ENCODE measurements around the gene SIM2.
A peak's percentile ranks its signal among the peaks of the same experiment; 100 is the strongest.

The SIM2 gene

DNA sequence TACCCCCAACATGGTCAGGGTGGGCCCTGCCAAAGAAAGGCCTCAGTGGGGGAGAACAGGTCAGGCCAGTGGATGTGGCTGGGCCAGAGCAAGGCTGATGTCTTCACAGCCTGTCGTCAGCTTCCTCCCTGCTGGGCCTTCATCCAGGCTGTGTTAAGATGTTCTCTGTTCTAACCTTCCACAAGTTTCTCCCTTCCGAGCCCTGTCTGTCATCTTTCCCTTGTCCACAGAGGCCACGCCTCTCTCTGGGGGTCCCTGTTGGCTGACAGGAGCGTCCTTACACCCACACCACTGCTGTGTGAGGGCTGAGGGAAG, 36.2 kb downstream of the SIM2 start:
- no peak for DNase-seq (ENCODE audit: low read depth in 1 of 2, low spot score in 1 of 2)

DNA sequence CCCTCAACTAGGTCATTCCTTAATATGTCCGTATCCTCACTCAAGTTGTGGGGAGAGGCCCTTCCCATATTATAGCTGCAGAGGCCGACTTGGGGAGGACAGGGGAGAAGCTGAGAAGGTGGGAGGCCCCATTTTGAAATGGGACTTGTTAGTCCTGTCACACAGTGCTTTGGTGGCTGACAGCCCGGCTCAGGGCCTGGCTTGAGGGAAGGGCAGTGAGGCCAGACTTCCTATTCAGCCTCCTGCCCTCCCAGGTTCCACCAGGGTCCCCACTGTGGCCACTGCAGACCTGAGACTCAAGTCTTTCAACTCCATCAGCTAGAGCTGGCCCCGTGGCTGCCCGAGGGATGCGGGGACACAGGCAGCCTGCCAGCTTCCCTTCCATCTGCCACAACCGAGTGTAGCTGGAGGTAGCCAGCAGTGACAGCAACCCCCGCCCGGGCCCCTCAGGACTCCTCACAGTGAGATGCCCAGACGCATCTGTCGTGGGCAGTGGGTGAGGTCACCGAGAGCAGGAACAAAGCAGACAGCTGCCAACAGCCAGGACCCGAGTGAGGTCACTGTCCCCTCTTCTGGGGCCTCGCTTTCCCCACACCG, 36.9 kb downstream of the SIM2 start:
- DNase-seq (ENCODE audit: low read depth in 1 of 2, low spot score in 1 of 2): no peak

DNA sequence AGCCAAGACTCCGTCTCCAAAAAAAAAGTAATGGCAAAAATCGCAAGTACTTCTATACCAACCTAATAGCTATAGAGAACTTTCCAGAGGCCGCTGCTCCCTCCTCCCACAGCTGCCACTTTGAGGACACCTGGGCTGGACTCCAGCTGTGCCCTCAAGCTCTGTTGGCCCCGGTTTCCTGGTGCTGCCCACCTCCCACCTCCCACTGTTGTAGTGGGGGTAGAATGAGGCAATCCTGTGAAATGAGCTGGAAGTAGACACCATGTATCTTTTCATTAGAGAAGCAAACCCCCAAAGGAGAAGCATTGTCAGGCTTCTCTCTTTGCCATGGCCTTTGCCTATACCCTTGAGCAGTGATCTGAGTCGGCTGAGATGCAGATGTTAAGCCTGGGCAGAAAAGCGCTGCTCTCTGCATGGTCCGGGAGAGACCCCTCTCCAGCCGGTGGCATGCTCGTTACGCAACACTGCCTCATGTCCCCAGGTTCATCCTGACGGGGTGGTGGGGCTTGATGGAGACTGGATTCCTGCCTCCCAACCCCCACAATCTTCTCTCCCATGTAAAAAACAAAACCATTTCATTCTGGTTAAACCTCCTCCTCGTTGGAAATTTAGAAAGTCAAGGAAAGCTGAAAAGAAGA, 39.7 kb downstream of the SIM2 start:
- no peak for DNase-seq (ENCODE audit: low read depth in 1 of 2, low spot score in 1 of 2)

DNA sequence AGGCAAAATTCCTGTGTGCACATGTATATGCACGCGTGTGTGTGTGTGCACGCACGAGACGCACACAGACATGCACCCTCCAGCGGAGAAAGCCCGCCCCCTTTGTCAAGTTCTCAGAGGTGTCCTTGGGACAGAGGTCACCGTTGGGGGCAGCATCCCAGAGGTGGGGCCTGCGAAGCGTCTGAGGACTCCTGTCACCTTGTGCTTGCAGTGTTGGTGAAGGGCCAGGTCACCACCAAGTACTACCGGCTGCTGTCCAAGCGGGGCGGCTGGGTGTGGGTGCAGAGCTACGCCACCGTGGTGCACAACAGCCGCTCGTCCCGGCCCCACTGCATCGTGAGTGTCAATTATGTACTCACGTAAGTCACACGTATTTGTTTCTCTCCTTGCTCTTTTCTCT, 42.6 kb downstream of the SIM2 start:
- DNase-seq (ENCODE audit: low read depth in 1 of 2, low spot score in 1 of 2): no peak

DNA sequence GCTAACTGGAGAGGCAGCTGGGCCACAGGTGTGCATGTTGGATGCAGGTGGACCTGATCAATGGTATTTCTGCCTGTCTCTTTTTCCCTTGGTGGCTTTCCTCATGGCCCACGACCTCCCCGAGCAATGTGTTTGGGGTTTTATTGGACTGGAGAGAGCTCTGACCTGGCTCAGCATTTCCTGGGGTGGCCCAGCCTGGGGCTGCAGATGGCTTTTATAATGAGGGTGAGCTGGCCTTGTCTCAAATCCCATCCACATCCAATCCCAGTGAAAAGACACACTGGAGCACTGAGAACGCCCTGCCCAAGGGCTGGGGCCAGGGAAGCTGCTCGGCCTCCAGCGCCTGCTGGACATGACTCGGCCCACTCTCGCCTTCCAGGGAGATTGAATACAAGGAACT, 44.1 kb downstream of the SIM2 start:
- DNase-seq (ENCODE audit: low read depth in 1 of 2, low spot score in 1 of 2): no peak

DNA sequence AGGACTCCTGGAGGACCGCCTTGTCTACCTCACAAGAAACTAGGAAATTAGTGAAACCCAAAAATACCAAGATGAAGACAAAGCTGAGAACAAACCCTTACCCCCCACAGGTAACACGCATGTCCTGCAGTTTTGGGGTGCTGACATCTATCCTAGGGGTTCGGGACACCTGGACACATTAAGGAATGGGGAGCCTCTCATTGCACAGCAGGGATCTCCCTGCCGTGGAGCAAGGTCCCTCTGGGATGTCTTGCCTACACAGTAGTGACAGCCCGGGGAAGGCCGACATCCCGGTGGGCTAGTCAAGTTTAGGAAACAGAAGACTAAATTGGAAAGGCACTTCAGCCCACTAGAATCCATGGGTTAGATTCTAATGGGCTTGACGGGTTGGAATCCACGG, 44.5 kb downstream of the SIM2 start:
- DNase-seq (ENCODE audit: low read depth in 1 of 2, low spot score in 1 of 2): no peak

DNA sequence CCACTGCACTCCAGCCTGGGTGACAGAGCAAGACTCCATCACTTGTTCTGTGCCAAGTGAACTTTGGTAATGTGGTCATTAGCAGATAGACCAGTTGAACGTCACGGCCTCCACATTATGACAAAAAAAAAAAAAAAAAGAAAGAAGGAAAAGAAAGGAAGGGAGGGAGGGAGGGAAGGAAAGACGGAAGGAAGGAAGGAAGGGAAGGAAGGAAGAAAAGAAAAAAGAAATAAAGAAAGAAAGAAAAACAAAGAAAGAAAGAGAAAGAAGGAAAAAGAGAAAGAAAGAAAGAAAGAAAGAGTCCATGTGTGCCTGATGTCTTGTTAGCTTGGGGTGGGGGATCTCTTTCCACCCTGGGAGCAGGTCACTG, 45.3 kb downstream of the SIM2 start:
- DNase-seq (ENCODE audit: low read depth in 1 of 2, low spot score in 1 of 2): no peak

DNA sequence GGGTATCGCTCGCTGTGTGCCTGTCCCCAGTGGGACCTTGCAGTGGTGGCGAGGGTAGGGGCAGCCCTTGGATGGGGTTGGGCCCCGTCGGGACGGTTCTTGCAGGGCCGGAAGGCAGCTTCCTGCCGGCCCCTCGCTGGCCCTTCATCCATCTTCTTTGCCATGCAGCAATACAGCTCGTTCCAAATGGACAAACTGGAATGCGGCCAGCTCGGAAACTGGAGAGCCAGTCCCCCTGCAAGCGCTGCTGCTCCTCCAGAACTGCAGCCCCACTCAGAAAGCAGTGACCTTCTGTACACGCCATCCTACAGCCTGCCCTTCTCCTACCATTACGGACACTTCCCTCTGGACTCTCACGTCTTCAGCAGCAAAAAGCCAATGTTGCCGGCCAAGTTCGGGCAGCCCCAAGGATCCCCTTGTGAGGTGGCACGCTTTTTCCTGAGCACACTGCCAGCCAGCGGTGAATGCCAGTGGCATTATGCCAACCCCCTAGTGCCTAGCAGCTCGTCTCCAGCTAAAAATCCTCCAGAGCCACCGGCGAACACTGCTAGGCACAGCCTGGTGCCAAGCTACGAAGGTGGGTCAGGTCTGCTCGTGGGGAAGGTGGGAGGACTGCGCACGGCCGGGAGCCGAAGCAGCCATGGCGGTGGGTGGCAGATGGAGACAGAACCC, 45.8 kb downstream of the SIM2 start:
- DNase-seq (ENCODE audit: low read depth in 1 of 2, low spot score in 1 of 2): no peak

DNA sequence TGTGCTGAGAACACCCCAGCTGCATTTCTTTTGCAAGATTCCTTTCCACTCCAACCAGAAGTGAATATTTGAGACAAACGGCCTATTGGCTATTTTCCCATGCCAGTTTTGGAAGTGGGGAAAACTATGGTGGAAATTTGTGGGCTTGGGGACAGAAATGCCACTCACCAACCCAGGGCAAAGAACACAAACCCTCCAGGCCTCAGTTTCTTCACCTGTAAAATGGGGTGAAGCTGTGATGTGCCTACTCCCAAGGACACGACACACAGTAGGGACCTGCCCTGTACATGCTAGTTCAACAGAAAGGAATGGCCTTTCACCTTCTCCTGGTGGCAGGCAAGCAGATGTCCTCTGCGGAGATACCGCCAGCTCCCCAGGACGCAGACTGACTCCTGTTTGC, 46.5 kb downstream of the SIM2 start:
- DNase-seq (ENCODE audit: low read depth in 1 of 2, low spot score in 1 of 2): no peak

DNA sequence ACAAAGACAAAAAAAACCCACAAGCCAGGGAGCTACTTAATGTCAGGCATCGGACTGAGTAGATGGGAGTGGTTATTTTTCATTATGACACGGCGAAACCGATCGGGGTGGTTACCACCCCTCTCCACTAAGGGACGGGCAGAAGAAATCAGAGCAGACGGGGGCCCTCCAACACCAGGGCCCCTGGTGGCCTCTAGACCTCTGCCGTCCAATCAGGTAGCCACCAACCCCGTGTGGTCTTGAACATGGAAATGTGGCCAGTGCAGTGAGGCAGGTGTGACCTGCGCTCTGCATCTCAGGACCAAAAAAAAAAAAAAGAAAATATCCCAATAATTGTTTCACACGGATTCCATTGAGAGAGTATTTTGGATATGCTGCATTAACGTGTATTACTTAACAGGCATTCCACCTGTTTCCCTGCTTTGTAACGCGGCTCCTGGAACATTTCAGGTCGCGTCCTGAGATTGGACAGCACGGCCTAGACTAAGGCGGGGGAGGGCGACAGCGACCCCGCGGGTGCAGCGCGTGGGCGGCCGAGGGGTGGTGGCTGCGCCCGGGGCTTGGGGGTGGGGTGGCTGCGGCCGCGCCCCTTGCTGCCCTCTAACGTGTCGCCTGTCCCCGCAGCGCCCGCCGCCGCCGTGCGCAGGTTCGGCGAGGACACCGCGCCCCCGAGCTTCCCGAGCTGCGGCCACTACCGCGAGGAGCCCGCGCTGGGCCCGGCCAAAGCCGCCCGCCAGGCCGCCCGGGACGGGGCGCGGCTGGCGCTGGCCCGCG, 48.3 kb downstream of the SIM2 start:
- no peak for DNase-seq (ENCODE audit: low read depth in 1 of 2, low spot score in 1 of 2)

DNA sequence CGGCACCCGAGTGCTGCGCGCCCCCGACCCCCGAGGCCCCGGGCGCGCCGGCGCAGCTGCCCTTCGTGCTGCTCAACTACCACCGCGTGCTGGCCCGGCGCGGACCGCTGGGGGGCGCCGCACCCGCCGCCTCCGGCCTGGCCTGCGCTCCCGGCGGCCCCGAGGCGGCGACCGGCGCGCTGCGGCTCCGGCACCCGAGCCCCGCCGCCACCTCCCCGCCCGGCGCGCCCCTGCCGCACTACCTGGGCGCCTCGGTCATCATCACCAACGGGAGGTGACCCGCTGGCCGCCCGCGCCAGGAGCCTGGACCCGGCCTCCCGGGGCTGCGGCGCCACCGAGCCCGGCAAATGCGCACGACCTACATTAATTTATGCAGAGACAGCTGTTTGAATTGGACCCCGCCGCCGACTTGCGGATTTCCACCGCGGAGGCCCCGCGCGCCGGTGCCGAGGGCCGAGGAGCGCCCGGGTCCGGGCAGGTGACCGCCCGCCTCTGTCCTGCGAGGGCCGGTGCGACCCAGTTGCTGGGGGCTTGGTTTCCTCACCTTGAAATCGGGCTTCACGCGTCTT, 49.0 kb downstream of the SIM2 start:
- peak in 1 of 2 donors; percentile 35 for DNase-seq (ENCODE audit: low read depth in 1 of 2, low spot score in 1 of 2)

DNA sequence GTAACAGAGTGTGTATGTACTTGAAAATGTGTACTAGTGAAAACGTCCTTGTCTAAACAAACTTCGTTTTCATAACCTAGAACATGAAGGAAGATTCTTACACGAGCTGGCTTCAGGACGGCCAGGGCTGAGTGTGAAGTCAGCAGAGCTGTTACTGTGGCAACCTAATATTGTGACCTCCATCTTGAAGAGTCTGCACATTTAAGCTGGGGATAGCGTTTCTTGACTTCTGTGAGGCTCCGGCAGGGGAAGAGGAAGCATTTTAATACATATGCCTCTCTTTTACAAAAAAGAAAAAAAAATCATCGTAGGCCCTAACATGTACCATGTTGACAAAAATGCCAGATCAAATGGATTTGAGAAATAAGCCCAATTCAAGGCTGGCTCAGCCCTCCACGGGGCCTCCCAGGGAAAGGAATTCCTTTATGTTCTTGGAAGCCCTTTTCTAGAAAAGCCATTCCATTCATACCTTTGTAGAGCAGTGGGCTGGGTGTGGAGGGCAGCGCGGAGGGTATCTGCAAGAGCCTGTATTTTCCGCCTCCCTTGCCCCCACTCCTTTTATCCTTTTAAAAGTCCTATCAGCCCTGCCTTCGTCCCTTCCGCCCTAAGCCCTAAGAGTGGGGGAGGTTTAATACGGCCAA, 51.1 kb downstream of the SIM2 start:
- DNase-seq (ENCODE audit: low read depth in 1 of 2, low spot score in 1 of 2): no peak

DNA sequence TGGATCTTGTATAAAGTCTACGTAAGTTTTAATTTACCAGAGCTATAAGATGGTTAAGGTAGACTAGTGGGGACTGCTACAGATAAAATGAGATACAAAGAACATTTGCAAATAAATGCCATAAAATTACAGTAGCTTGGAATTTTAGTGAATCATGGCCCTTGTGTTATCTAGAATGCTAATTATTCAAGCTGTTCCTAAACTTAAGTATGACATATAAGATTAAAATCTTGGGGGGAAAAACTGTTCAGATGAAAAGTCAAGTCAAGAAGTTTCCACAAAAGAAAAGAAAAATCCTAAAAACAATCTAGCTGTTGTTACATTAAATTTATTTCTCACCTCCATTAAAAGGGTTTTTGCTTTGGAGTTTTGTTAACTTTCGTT, 51.7 kb downstream of the SIM2 start:
- DNase-seq (ENCODE audit: low read depth in 1 of 2, low spot score in 1 of 2): no peak

DNA sequence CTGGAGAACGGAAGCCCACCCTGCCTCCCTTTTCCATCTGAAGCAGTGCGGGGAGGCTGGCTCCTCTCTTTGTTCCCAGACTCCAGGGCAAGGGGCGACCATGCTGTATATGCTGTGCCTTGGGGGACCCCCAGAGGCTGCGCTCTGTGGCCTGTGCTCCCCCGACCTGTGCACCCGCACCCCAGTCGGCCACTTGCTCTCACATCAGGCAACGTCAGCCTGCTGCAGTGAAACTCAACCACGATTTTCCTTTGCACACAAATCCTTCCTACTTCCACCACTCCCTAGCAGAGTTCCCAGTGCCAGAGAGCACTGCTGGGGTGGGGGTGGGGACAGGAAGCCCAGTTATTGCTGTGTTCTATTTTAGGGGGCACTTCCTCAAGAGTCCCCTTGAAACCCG, 52.5 kb downstream of the SIM2 start:
- no peak for DNase-seq (ENCODE audit: low read depth in 1 of 2, low spot score in 1 of 2)

DNA sequence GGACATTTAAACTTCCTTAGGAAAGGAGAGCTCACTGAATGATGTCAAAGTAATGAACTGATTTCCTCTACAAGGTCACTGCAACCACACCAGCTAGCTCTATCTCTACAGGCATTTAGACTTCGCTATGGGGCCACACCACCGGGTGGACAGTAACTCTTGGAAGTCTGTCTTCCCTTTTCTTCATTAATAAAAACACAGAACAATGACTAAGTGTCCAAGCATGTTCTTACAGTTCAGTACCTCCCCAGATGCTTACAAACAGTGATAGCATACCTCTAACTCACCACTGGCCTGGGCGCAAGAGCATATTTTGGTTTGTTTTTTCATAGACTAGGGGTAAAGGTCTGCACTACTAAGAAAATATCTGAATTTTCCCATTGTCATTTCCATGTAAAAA, 54.6 kb downstream of the SIM2 start:
- DNase-seq (ENCODE audit: low read depth in 1 of 2, low spot score in 1 of 2): no peak

DNA sequence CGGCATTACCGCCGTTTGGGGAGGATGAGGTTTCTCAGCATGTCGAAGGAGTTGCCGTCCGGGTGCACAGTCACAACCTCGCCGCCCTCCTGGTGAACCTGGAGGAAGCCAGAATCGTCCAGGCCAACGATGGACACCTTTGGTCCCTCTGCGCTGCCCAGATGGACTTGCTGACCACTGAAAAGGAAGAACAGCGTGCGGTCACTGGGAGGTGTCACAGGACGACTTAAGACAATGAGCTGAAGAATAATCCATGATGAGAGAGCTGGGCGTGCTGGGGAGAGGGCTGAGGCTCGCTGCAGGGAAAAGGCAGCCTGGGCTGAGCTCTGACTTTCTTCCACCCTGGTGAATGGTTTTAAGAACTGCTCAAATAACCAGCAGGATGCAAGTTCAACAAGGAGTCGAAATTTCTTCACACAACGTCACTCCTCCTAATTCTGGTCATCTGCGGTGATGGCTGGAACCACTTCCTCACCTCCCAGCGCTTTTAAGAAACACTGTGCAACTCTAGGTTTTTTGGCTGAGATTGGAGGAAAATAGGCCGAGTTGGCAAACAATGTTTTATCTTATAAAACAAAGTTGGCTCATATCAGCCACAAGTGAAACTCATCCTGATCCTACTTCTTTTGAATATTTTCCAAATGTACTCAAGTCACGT, 55.5 kb downstream of the SIM2 start:
- DNase-seq (ENCODE audit: low read depth in 1 of 2, low spot score in 1 of 2): no peak

DNA sequence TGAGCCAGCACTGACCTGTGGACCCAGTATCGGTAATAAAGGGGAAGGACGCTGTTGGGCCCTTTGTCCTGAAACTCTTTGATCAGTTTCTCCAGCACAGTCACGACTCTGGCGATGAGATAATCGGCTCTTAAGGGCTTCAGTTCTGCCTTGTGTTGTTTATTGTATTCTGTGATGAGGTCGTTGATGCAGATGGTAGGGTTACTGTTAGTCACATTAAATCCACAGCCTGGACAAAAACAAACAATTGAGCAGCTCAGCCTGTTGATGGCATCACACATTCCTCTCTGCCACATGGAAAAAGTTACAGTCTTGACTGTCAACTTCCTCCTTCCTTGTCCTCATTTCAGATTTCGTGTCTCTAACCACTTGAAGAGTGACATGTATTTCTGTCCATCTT, 57.6 kb downstream of the SIM2 start:
- DNase-seq (ENCODE audit: low read depth in 1 of 2, low spot score in 1 of 2): no peak

DNA sequence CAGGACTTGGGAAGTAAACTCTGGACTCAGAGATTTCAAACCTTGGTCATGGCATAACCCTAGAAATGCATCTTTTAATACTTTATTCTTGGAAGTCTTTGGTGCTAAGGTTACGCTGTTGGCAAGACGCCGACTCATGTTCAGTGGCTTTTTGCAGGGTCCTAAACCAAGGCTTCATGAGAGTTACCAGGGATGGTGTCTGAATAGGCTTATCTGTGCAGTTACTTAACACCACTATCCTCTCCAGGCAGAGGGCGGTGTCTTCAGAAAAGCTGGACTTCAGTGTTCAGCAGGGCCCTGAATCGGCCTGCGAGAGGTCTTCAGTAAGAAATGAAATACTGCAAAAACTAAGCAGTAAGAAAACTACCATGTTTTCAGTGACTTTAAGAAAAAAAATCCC, 58.3 kb downstream of the SIM2 start:
- no peak for DNase-seq (ENCODE audit: low read depth in 1 of 2, low spot score in 1 of 2)

DNA sequence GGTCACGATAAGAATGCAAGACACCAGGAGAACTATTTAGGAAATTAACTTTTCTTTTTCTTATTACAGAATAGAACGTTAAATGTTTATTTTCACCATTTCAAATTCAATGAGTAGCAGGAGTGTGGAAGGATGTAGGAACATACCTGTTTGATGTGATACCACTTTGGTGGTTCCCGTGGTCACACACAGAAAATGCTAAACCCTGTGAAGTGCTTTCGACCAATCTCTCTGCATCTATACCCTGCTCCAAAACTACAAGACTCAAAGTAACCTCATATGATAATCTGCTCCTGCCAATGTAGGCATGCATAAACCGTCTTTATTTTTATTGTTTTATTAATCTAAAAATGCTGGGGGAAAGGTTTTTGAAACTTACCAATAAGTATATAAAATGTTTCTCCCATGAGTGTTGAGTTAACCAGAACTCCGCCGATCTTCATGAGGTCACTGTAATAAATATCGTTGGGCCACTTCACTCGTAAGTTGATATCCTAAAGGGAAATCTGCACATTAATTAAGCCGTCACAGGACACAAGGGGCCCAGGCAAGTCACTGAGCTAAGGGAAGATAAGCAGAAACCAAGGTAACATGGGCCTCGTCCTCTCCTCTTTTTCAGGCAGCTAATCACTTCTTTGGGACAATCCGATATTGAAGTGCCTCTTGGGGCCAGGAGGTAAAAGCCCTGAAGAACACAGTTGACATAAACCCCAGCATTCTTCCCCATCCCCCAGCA, 60.6 kb downstream of the SIM2 start:
- DNase-seq (ENCODE audit: low read depth in 1 of 2, low spot score in 1 of 2): no peak

DNA sequence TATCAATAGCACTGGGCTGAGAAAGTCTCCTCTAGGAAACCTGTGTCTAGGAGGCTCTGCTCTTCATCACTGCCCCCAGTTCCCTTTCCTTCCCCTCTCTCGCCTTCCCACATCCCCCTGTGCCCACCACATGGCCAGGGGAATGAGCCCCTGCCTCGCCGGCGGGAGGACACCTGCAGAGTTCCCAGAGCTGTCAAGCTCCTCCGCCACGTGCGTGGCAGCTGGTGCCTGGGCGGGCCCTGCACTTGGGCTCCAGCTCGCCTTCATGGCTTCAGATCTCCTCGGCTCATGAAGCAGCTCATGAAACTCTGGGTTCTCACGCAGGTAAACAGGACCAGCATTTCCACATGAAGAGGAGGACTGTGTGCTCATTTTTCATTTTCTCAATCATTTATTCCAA, 62.8 kb downstream of the SIM2 start:
- DNase-seq (ENCODE audit: low read depth in 1 of 2, low spot score in 1 of 2): no peak

All from stimulated activated CD4-positive, alpha-beta T cell treated with anti-CD3 and anti-CD28 coated beads, Interleukin-15, amount 100 ng/mL, for 1 hour (primary cell).